WTC11 (cell line): ENCODE measurements around the gene ADD1. TPM values are rescaled to one million over a fixed set of nuclear protein-coding genes. Genes with fewer than 3 reads are reported as not detected.

Experiments used
- ATAC-seq: fragments of 200-7000 bp; cut with Tn5 transposase; 2 replicates; pipeline ENCODE4 v1.10.0; 2021; ENCODE audit warnings: mild to moderate bottlenecking, moderate library complexity
- CTCF ChIA-PET: fragments of 300-600 bp; sonication (Branson Sonifier 250); formaldehyde crosslinking; loops from one replicate; lab custom pipeline; 2021; ENCODE audit warnings: antibody characterized with exemption; lab: Charles Lee
- POLR2A ChIA-PET: fragments of 350-600 bp; sonication (Branson Sonifier 250); formaldehyde crosslinking; loops from one replicate; lab custom pipeline; 2021; ENCODE audit warnings: antibody characterized with exemption; lab: Charles Lee
- DNase-seq: peaks from one replicate; pipeline ENCODE4 v3.0.0; 2021; ENCODE audit warnings: low spot score
- H3K27ac Mint-ChIP-seq: 2 replicates; pipeline ENCODE4 v1.8.0; 2021; ENCODE audit warnings: mixed read lengths
- H3K27me3 Mint-ChIP-seq: 2 replicates; pipeline ENCODE4 v1.8.0; 2021; ENCODE audit warnings: low read depth, mild to moderate bottlenecking, moderate library complexity, mixed read lengths
- H3K36me3 Mint-ChIP-seq: 2 replicates; pipeline ENCODE4 v1.8.0; 2021; ENCODE audit warnings: mixed read lengths
- H3K4me1 Mint-ChIP-seq: 2 replicates; pipeline ENCODE4 v1.8.0; 2022; ENCODE audit warnings: mixed read lengths
- H3K4me3 Mint-ChIP-seq: 2 replicates; pipeline ENCODE4 v1.8.0; 2021; ENCODE audit warnings: mild to moderate bottlenecking, moderate library complexity, mixed read lengths
- H3K9me3 Mint-ChIP-seq: 2 replicates; pipeline ENCODE4 v1.8.0; 2021; ENCODE audit warnings: mixed read lengths
- ARID4B ChIP-seq: sonication (generic); formaldehyde crosslinking; IDR thresholded peaks from 2 replicates; pipeline ENCODE4 v1.8.0; 2023; ENCODE audit warnings: missing genetic modification reagents, mild to moderate bottlenecking, borderline replicate concordance
- HMGXB4 ChIP-seq: sonication (generic); formaldehyde crosslinking; IDR thresholded peaks from 2 replicates; pipeline ENCODE4 v1.8.1; 2023; ENCODE audit warnings: mild to moderate bottlenecking, moderate library complexity, missing genetic modification reagents
- PRDM15 ChIP-seq: sonication (generic); formaldehyde crosslinking; IDR thresholded peaks from 2 replicates; pipeline ENCODE4 v1.8.0; 2022; ENCODE audit warnings: missing genetic modification reagents
- RELA ChIP-seq: sonication (generic); formaldehyde crosslinking; IDR thresholded peaks from 2 replicates; pipeline ENCODE4 v1.8.1; 2022; ENCODE audit warnings: missing genetic modification reagents, mild to moderate bottlenecking, borderline replicate concordance
- ZNF423 ChIP-seq: fragments of 250-450 bp; sonication (Bioruptor Pico); IDR thresholded peaks from 2 replicates; pipeline ENCODE4 v2.1.2; 2022; ENCODE audit warnings: mild to moderate bottlenecking, moderate library complexity
- ZNF532 ChIP-seq: fragments of 250-450 bp; sonication (Bioruptor Pico); IDR thresholded peaks from 2 replicates; pipeline ENCODE4 v1.9.0; 2021; ENCODE audit warnings: mild to moderate bottlenecking, borderline replicate concordance
- total RNA-seq: library from RNA; stranded (reverse); gene quantifications from 3 replicates; pipeline ENCODE4 v1.2.3, GENCODE V29; 2021
- TF ChIP-seq, protein P1 (sequence below): sonication (generic); formaldehyde crosslinking; IDR thresholded peaks from 2 replicates; pipeline ENCODE4 v1.8.0; 2023; ENCODE audit warnings: mild to moderate bottlenecking, missing genetic modification reagents

Gene ADD1
- total RNA-seq, 1 experiment from 2014 or later = 178 TPM

GRCh38 chr4:2942532-2943363, 99.1 kb downstream of the ADD1 start:
- no peaks in the 10 kb centered on the region for H3K4me1 Mint-ChIP-seq
- DNase-seq = no peak
- peak overlapping the region; percentile 87 for H3K27ac Mint-ChIP-seq
- peaks cover 72% of the 10 kb centered on the region for H3K36me3 Mint-ChIP-seq
- CTCF ChIA-PET = no interaction called here
- no peaks in the 10 kb centered on the region for H3K9me3 Mint-ChIP-seq
- H3K4me3 Mint-ChIP-seq = no peak overlapping the region
- POLR2A ChIA-PET = interaction anchor here (1.3 kb wide), 1 partner anchor 11 kb away, joined by 3 read pairs; no protein-coding TSS in a partner anchor
- ATAC-seq = peak; percentile 19
- TF ChIP-seq RELA (CRISPR knock-in tag) (0 out of 2 replicates have a peak, but pooled peaks have one; percentile 28), ARID4B (CRISPR knock-in tag) (no peak), ZNF423 (CRISPR knock-in tag) (no peak), HMGXB4 (no peak), PRDM15 (CRISPR knock-in tag) (0 out of 2 replicates have a peak, but pooled peaks have one; percentile 9), ZNF532 (no peak)
- TF ChIP-seq, protein P1, sequence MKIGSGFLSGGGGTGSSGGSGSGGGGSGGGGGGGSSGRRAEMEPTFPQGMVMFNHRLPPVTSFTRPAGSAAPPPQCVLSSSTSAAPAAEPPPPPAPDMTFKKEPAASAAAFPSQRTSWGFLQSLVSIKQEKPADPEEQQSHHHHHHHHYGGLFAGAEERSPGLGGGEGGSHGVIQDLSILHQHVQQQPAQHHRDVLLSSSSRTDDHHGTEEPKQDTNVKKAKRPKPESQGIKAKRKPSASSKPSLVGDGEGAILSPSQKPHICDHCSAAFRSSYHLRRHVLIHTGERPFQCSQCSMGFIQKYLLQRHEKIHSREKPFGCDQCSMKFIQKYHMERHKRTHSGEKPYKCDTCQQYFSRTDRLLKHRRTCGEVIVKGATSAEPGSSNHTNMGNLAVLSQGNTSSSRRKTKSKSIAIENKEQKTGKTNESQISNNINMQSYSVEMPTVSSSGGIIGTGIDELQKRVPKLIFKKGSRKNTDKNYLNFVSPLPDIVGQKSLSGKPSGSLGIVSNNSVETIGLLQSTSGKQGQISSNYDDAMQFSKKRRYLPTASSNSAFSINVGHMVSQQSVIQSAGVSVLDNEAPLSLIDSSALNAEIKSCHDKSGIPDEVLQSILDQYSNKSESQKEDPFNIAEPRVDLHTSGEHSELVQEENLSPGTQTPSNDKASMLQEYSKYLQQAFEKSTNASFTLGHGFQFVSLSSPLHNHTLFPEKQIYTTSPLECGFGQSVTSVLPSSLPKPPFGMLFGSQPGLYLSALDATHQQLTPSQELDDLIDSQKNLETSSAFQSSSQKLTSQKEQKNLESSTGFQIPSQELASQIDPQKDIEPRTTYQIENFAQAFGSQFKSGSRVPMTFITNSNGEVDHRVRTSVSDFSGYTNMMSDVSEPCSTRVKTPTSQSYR (CRISPR knock-in tag) = no peak
- no peaks in the 10 kb centered on the region for H3K27me3 Mint-ChIP-seq
